HG03521 (cell line): ENCODE data around the gene ASGR2.
"Not testable (repeated sequence)": the region's sequence is repeated elsewhere in the genome, so short reads cannot be mapped to it uniquely, and the experiment has no call there.

Experiments used
- ATAC-seq: cut with Tn5 transposase; IDR thresholded peaks from one replicate; pipeline ENCODE4 v1.9.1; 2021; ENCODE audit warnings: mild to moderate bottlenecking, moderate library complexity; ENCODE audit not compliant: unreplicated experiment

Gene ASGR2

GRCh38 chr17:7126386-7126785, 11.8 kb upstream of the ASGR2 start:
- not testable (repeated sequence) for ATAC-seq

GRCh38 chr17:7124923-7125322, 10.3 kb upstream of the ASGR2 start:
- no peak for ATAC-seq

- no peak for ATAC-seq
Observed at GRCh38 chr17:7123844-7124243, 9.2 kb upstream of the ASGR2 start.

GRCh38 chr17:7122381-7122780, 7.8 kb upstream of the ASGR2 start:
- ATAC-seq = no peak

GRCh38 chr17:7120635-7121034, 6.0 kb upstream of the ASGR2 start:
- not testable (repeated sequence) for ATAC-seq

- no peak for ATAC-seq
Observed at GRCh38 chr17:7120123-7120522, 5.5 kb upstream of the ASGR2 start.

GRCh38 chr17:7119314-7119713, 4.7 kb upstream of the ASGR2 start:
- ATAC-seq = no peak

GRCh38 chr17:7114875-7115614, 423 bp upstream of the ASGR2 start:
- no peak for ATAC-seq

GRCh38 chr17:7113273-7114071, 1.1 kb downstream of the ASGR2 start:
- no peak for ATAC-seq

GRCh38 chr17:7112510-7113108, 2.0 kb downstream of the ASGR2 start:
- no peak for ATAC-seq

- ATAC-seq = no peak
Observed at GRCh38 chr17:7111784-7112509, 2.7 kb downstream of the ASGR2 start.

GRCh38 chr17:7110617-7111306, 3.9 kb downstream of the ASGR2 start:
- ATAC-seq = no peak

GRCh38 chr17:7109461-7110322, 4.9 kb downstream of the ASGR2 start:
- no peak for ATAC-seq

GRCh38 chr17:7108981-7109380, 5.6 kb downstream of the ASGR2 start:
- ATAC-seq = no peak

GRCh38 chr17:7108560-7108925, 6.1 kb downstream of the ASGR2 start:
- ATAC-seq = no peak

GRCh38 chr17:7107795-7108559, 6.6 kb downstream of the ASGR2 start:
- no peak for ATAC-seq

GRCh38 chr17:7107012-7107754, 7.4 kb downstream of the ASGR2 start:
- ATAC-seq = no peak

GRCh38 chr17:7102421-7102820, 12.2 kb downstream of the ASGR2 start:
- no peak for ATAC-seq
